Gastroesophageal sphincter (tissue), 3 donors: ENCODE results near the gene FXYD6.

ENCODE experiments used
- POLR2A ChIP-seq, 2 donors: fragments of 450-650 bp; IDR thresholded peaks; one replicate each; pipeline ENCODE4 v1.6.1; 2017; ENCODE audit warnings: antibody characterized with exemption in 2 of 2, mild to moderate bottlenecking in 2 of 2, moderate library complexity in 1 of 2
- TF ChIP-seq, protein P1 (sequence below), 4 experiments: fragments of 200-600 bp in 2 of 4; fragments of 450-650 bp in 2 of 4; sonication (generic) in 1 of 4; IDR thresholded peaks; one replicate each; pipeline ENCODE4 v1.5.1; 2017 to 2019; ENCODE audit warnings: antibody characterized with exemption in 4 of 4, mild to moderate bottlenecking in 2 of 4, moderate library complexity in 2 of 4

DNA sequence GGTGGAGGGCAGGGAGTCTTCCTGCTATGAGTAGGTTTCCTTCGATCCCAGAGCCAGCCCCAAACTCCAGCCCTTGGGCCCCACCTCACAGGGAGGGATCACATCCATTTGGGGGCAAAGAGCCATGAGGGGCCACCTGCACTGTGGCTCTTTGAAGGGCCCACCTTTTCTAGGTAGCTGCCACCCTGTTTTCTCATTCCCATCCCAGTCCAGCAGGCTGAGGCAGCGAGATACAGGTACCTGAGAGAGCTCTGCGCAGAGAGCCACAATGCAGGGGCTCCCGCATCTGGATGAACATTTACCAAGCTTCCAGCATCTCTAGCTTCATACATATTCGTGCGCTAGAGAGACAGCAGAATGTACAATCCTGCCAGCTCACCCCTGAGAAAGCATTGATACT lies 16.3 kb downstream of the FXYD6 start:
- no peak for TF ChIP-seq POLR2A (IDR thresholded peaks at IDR 0.05)
- TF ChIP-seq, protein P1, sequence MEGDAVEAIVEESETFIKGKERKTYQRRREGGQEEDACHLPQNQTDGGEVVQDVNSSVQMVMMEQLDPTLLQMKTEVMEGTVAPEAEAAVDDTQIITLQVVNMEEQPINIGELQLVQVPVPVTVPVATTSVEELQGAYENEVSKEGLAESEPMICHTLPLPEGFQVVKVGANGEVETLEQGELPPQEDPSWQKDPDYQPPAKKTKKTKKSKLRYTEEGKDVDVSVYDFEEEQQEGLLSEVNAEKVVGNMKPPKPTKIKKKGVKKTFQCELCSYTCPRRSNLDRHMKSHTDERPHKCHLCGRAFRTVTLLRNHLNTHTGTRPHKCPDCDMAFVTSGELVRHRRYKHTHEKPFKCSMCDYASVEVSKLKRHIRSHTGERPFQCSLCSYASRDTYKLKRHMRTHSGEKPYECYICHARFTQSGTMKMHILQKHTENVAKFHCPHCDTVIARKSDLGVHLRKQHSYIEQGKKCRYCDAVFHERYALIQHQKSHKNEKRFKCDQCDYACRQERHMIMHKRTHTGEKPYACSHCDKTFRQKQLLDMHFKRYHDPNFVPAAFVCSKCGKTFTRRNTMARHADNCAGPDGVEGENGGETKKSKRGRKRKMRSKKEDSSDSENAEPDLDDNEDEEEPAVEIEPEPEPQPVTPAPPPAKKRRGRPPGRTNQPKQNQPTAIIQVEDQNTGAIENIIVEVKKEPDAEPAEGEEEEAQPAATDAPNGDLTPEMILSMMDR (IDR thresholded peaks at IDR 0.05): no peak
